Keratinocyte (primary cell): Measurements from ENCODE around the gene DGKD. TPM values are rescaled to one million over a fixed set of nuclear protein-coding genes. Genes with fewer than 3 reads are reported as not detected.

Experiments used
- DNase-seq: peaks from one replicate; pipeline ENCODE4 v3.0.0-alpha.2; 2011; ENCODE audit warnings: low read depth, missing footprints, low spot score
- FAIRE-seq: peaks from 2 replicates; lab custom pipeline; 2011; peaks lifted over from hg19 to GRCh38; lab: Jason Lieb, UNC
- H2AFZ ChIP-seq: 2 replicates; pipeline ENCODE4 v1.6.0; 2012; ENCODE audit warnings: low read length, control low read depth, inconsistent platforms; ENCODE audit not compliant: control insufficient read depth
- H3K27ac ChIP-seq: 2 replicates; pipeline ENCODE4 v1.5.1; 2011; ENCODE audit warnings: low read length; ENCODE audit not compliant: control insufficient read depth, insufficient read depth
- H3K27me3 ChIP-seq: 3 replicates; pipeline ENCODE4 v1.6.0; 2011; ENCODE audit warnings: low read length; ENCODE audit not compliant: control insufficient read depth, insufficient read depth; ENCODE audit errors: extremely low read depth
- H3K36me3 ChIP-seq, 2 experiments: 2 replicates in 1 of 2; 3 replicates in 1 of 2; pipeline ENCODE4 v1.5.1; 2011; ENCODE audit warnings: low read length in 2 of 2, mild to moderate bottlenecking in 1 of 2; ENCODE audit not compliant: control insufficient read depth in 2 of 2, insufficient read depth in 2 of 2; ENCODE audit errors: extremely low read depth in 1 of 2
- H3K4me1 ChIP-seq: 3 replicates; pipeline ENCODE4 v1.5.1; 2011; ENCODE audit warnings: low read length; ENCODE audit not compliant: control insufficient read depth, insufficient read depth; ENCODE audit errors: extremely low read depth
- H3K4me2 ChIP-seq: 3 replicates; pipeline ENCODE4 v1.6.0; 2011; ENCODE audit warnings: low read depth, low read length; ENCODE audit not compliant: control insufficient read depth, insufficient read depth; ENCODE audit errors: extremely low read depth
- H3K4me3 ChIP-seq, 3 experiments: fragments of 200-600 bp in 1 of 3; sonication (generic) in 1 of 3; 2 replicates in 2 of 3; 3 replicates in 1 of 3; pipeline ENCODE4 v1.5.1; 2011 to 2016; ENCODE audit warnings: low read length in 3 of 3, mild to moderate bottlenecking in 3 of 3, control low read depth in 2 of 3, inconsistent platforms in 1 of 3, low read depth in 1 of 3, mixed read lengths in 1 of 3, mixed run types in 1 of 3, moderate library complexity in 1 of 3; ENCODE audit not compliant: control insufficient read depth in 2 of 3, insufficient read depth in 2 of 3; ENCODE audit errors: extremely low read depth in 1 of 3
- H3K79me2 ChIP-seq: 2 replicates; pipeline ENCODE4 v1.6.0; 2012; ENCODE audit warnings: low read length; ENCODE audit not compliant: control insufficient read depth, insufficient read depth
- H3K9ac ChIP-seq: 3 replicates; pipeline ENCODE4 v1.6.0; 2011; ENCODE audit warnings: low read length; ENCODE audit not compliant: control insufficient read depth, insufficient read depth; ENCODE audit errors: extremely low read depth
- H3K9me1 ChIP-seq: 3 replicates; pipeline ENCODE4 v1.6.0; 2011; ENCODE audit warnings: low read length; ENCODE audit not compliant: control insufficient read depth, insufficient read depth; ENCODE audit errors: extremely low read depth
- H3K9me3 ChIP-seq: 2 replicates; pipeline ENCODE4 v1.5.1; 2012; ENCODE audit warnings: low read depth, low read length; ENCODE audit not compliant: control insufficient read depth
- H4K20me1 ChIP-seq: 3 replicates; pipeline ENCODE4 v1.6.0; 2011; ENCODE audit warnings: low read length; ENCODE audit not compliant: control insufficient read depth, insufficient read depth; ENCODE audit errors: extremely low read depth
- CTCF ChIP-seq, 3 experiments: IDR thresholded peaks in 1 of 3; conservative IDR thresholded peaks in 1 of 3; optimal IDR thresholded peaks in 1 of 3; 2 replicates in 2 of 3; 3 replicates in 1 of 3; pipeline versions ENCODE3 to v1.5.1; 2011; ENCODE audit warnings: low read length in 3 of 3, mild to moderate bottlenecking in 3 of 3, moderate library complexity in 2 of 3, control low read depth in 1 of 3, inconsistent platforms in 1 of 3; ENCODE audit not compliant: insufficient read depth in 2 of 3; ENCODE audit errors: extremely low read depth in 1 of 3
- EZH2 ChIP-seq: IDR thresholded peaks from one replicate; pipeline ENCODE4 v1.6.1; 2012; ENCODE audit warnings: inconsistent platforms, mild to moderate bottlenecking, low read length, moderate library complexity
- dilution Hi-C: fragments of 300-500 bp; cut with MboI; formaldehyde crosslinking; loops from one replicate; pipeline ENCODE4 v1.7.0; 2020; ENCODE audit warnings: low sequenced_read_pairs; ENCODE audit not compliant: extremely low pct_ligation_motif_present
- polyA plus RNA-seq, 5 experiments: library from polyadenylated mRNA; depleted of rRNA in 3 of 5; stranded (reverse) in 3 of 5; stranded (forward) in 1 of 5; unstranded in 1 of 5; fragments of >200 nt; gene quantifications; 1 replicate in 1 of 5; 2 replicates in 3 of 5; 3 replicates in 1 of 5; pipeline versions ENCODE4 v1.2.1 to v1.2.3, GENCODE V29; 2011 to 2012; ENCODE audit warnings: missing spikeins in 2 of 5, low read depth in 1 of 5, low replicate concordance in 1 of 5

DGKD gene
- polyA plus RNA-seq, 1 donor (not counting 4 experiments of a cell fraction or from before 2014, with no cell fraction given) = 6.1 TPM

- Histone ChIP-seq H3K27ac (no peak overlapping the region), H3K9ac (no peak overlapping the region), H3K4me3 (no peak overlapping the region), H3K4me1 (peaks cover 25% of the 10 kb centered on the region), H3K9me1 (no peaks in the 10 kb centered on the region), H3K9me3 (peaks cover 2% of the 10 kb centered on the region), H3K79me2 (no peaks in the 10 kb centered on the region), H2AFZ (no peak overlapping the region), H4K20me1 (no peaks in the 10 kb centered on the region), H3K27me3 (no peaks in the 10 kb centered on the region), H3K4me2 (no peak overlapping the region), H3K36me3 (peaks cover 0 to 2% of the 10 kb centered on the region in 2 experiments)
- DNase-seq = no peak
- TF ChIP-seq CTCF (optimal IDR thresholded peaks at IDR 0.05 in 1 of 3, IDR thresholded peaks at IDR 0.05 in 1 of 3, conservative IDR thresholded peaks at IDR 0.05 in 1 of 3; ENCODE audit: extremely low read depth in 1 of 3, insufficient read depth in 2 of 3, low read length in 3 of 3) = no peak
- TF ChIP-seq EZH2 = no peak
- no peak for FAIRE-seq
- dilution Hi-C loops = no loop called here
Observed at GRCh38 chr2:233410196-233410760, 56.0 kb downstream of the DGKD start.

- TF ChIP-seq CTCF (optimal IDR thresholded peaks at IDR 0.05 in 1 of 3, IDR thresholded peaks at IDR 0.05 in 1 of 3, conservative IDR thresholded peaks at IDR 0.05 in 1 of 3; ENCODE audit: extremely low read depth in 1 of 3, insufficient read depth in 2 of 3, low read length in 3 of 3) (no peak), EZH2 (no peak)
- Histone ChIP-seq H3K36me3 (peaks cover 0 to 2% of the 10 kb centered on the region in 2 experiments), H3K4me2 (no peak overlapping the region), H3K27me3 (no peaks in the 10 kb centered on the region), H3K9me1 (no peaks in the 10 kb centered on the region), H2AFZ (no peak overlapping the region), H3K27ac (no peak overlapping the region), H4K20me1 (no peaks in the 10 kb centered on the region), H3K4me3 (no peak overlapping the region), H3K9me3 (peaks cover 2% of the 10 kb centered on the region), H3K4me1 (peaks cover 30% of the 10 kb centered on the region), H3K9ac (no peak overlapping the region), H3K79me2 (no peaks in the 10 kb centered on the region)
- DNase-seq (no peak), FAIRE-seq (no peak)
- dilution Hi-C loops = no loop called here
Observed at GRCh38 chr2:233411162-233411561, 56.9 kb downstream of the DGKD start.
